HG03095 (cell line): ENCODE results near the gene CKM.
"Not testable (repeated sequence)": the region's sequence is repeated elsewhere in the genome, so short reads cannot be mapped to it uniquely, and the experiment has no call there.

Experiments
- ATAC-seq: cut with Tn5 transposase; IDR thresholded peaks from one replicate; pipeline ENCODE4 v1.9.1; 2021; ENCODE audit warnings: moderate library complexity; ENCODE audit not compliant: unreplicated experiment

The CKM gene

DNA sequence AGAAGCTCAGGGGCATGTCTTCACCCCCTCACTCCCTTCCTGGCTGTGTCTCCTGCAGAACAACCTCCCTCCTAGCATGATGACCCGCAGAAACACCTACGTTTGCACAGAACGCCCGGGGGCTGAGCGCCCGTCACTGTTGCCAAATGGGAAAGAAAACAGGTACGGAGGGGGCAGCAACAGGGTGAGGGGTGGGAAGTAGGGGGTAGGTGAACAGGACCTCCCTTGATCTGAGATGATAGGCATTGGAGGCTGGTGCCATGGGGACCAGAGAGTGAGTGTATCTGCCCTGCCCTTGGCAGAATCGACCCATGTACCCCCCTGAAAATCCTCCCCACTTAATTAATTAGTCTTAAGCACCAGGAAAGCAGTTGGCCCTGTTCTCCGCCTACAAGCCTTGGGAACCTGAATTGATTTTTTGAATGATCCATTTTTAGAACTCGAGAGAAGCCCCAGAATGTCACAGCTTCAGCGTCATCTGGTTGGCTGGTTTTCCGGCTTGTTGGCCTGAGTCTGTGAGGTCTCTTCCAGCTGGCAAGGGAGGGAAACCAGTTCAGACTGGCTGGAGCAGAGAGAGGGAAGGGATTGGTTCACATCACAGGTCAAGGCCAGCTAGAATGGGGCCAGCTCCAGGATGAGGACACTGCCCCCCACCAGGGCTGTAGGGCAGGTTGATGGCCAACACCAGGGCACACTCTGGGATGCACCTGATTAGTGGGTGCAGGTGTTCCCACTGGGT lies 28.2 kb downstream of the CKM start:
- no peak for ATAC-seq

- ATAC-seq: no peak
Observed at GRCh38 chr19:45293682-45294081, 29.0 kb downstream of the CKM start.

GRCh38 chr19:45291834-45292233 lies 30.8 kb downstream of the CKM start:
- ATAC-seq: no peak

GRCh38 chr19:45290381-45290931 lies 32.2 kb downstream of the CKM start:
- no peak for ATAC-seq

DNA sequence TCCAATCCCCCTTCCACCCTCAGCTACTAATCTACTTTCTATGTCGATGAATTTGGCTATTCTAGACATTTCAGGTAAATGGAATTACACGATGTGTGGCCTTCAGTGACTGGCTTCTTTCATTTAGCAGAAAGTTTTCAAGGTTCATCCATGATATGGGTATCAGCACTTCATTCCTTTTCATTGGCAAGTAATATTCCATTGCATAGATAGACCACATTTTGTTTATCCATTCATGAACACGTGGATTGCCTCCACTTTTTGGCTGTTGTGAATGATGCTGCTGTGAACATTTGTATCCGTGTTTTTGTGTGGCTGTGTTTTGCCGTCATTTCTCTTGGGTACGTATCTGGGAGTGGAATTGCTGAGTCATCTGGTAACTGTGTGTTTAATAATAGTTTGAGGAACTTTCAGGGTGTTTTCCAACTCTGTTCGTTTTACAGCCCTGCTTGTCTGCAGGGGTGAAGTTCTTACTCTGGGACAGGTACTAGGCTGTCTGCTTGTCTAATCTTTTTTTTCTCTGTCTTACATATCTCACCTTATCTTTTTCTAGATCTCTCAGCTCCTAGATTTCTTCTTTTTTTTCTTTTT lies 39.1 kb downstream of the CKM start:
- no peak for ATAC-seq

DNA sequence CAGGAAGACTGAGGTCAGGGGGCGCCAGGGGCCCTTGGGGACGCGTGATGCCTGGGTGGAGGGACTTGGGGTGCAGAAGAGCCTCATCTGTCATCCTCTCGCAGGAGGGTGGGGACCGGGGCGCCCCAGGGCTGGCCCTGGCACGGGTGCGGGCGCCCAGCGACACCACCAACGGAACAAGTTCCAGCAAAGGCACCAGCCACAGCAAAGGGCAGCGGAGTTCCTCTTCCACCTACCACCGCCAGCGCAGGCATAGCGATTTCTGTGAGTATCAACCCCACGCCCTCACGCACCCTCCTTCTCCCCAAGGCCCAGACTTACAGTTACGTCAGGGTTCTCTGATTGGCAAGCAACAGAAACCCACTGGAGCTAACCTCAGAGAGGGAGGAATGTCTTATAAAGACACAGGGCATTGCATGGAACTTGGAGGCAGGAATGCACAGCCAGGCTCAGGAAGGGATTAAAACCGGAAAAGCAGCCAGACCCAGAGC lies 42.2 kb downstream of the CKM start:
- no peak for ATAC-seq

DNA sequence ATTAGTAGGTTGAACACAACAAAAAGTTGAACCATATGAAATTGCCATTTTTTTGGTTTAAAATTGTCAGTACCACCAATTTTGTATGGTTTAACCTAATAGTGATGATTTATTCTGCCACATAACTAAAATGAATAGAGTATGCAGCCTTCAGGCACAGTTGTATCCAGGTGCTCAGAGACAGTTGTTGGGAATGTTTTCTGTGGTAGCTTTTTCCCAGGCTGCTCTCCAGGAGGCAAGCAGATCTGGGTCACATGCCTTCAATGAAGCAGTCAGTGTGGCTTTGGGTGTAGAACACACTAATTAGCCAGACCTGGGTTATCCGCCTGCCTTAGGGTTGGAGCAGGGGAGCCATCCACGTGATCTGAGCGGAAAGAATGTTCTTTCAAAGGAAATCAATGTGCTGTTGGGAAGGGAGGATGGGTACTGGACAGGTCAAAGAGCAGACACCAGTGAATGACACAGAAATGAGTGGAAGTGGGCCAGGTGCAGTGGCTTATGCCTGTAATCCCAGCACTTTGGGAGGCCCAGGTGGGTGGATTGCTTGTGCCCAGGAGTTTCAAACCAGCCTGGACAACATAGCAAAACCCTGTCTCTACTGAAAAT lies 43.0 kb downstream of the CKM start:
- ATAC-seq: no peak

- no peak for ATAC-seq
Observed at GRCh38 chr19:45278087-45278486, 44.6 kb downstream of the CKM start.

DNA sequence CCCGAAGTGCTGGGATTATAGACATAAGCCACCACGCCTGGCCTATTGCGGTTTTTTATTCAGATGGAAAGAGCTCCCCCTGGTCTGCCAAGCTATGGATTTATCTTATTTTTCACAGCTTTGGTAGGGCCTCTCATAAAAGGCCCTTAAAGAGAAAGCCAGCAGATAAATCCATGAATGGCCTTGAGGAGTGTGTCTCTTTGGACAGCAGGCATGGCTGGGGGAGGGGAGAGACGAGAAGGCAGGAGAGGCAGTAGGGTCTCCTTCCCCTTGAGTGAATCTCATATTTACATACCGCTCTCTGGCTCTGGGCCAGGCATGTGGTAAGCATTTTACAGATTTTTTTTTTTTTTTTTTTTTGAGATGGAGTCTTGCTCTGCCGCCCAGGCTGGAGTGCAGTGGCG lies 46.4 kb downstream of the CKM start:
- no peak for ATAC-seq

DNA sequence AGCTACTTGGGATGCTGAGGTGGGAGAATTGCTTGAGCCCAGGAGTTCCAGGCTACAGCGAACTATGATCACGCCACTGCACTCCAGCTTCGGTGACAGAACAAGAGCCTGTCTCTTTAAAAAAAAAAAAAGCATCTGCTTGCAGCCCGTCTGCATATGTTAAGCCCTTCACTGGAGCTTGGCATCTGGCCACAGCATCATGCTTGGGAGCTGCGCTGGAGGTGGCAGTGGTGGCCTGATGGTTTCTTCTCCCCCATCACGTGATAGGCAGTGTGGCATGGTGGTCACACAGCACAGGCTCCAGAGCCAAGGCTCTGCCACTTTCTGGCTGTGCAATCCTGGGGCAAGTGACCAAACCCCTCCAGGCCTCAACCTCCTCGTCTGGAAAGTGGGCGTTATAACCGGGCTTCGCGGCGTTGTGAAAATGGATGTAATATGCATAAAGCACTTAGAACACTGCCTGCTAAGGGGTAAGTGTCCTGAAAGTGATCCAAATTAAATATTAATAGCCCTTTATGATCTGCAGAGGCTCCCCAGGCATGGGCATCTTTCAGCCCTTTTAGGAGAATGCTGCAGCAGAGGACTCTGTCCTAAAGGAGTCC lies 47.2 kb downstream of the CKM start:
- ATAC-seq: no peak

- ATAC-seq: no peak
Observed at GRCh38 chr19:45273521-45273855, 49.2 kb downstream of the CKM start.

DNA sequence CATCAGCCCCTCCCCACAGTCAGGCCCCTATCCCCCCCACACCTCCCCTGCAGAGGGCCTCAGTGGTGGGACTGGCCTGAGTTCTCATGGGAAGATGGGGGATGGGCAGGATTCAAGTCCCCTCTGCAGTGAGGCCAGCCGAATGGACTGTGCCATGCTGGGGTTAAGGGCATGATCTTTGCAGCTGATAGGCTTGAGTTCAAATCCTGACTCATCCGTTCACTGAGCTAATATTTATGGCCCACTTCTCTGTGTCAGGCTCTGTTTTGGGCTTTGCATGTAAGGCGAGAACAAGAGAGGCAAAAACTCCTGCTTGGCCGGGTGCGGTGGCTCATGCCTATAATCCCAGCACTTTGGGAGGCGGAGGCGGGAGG lies 51.0 kb downstream of the CKM start:
- no peak for ATAC-seq

DNA sequence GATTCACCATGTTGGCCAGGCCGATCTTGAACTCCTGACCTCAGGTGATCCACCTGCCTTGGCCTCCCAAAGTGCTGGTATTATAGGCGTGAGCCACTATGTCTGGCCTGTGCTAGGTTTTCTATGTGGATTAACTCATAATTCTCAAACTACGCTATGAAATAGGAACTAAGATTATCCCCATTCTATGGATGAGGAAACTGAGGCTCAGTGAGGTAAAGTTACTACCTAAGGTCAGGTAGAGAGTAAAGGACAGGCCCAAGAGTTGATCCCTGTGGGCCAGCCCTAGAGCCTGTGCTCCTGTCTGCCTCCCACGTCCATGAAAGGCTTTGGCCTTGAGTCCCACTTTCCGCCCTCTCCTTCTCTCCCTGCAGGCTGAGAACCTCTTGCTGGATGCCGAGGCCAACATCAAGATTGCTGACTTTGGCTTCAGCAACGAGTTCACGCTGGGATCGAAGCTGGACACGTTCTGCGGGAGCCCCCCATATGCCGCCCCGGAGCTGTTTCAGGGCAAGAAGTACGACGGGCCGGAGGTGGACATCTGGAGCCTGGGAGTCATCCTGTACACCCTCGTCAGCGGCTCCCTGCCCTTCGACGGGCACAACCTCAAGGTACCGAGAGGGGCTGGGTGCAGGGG lies 51.5 kb downstream of the CKM start:
- no peak for ATAC-seq

- ATAC-seq: not testable (repeated sequence)
Observed at GRCh38 chr19:45269939-45270338, 52.7 kb downstream of the CKM start.

DNA sequence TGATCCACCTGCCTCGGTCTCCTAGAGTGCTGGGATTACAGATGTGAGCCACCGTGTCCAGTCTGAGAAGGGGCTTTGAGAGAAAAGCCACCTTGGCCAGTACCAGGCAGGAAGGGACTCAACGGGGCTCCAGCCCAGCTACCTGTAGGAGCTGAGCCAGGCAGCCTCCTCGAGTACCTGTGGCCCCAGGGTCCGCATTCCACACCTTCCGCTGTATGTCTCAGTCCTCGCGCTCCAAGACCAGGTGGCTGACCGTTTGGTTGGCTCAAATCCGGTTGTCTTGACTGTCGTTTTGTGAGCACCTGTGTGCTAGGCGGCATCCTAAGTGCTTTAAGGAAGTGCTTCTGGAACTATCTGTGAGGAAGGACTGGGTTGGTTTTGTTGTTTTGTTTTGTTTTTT lies 55.4 kb downstream of the CKM start:
- no peak for ATAC-seq

- no peak for ATAC-seq
Observed at GRCh38 chr19:45265375-45265774, 57.3 kb downstream of the CKM start.

- ATAC-seq: no peak
Observed at GRCh38 chr19:45264781-45265317, 57.8 kb downstream of the CKM start.

- no peak for ATAC-seq
Observed at GRCh38 chr19:45263013-45263412, 59.7 kb downstream of the CKM start.

- ATAC-seq: no peak
Observed at GRCh38 chr19:45262570-45262969, 60.1 kb downstream of the CKM start.

GRCh38 chr19:45258862-45259261 lies 63.8 kb downstream of the CKM start:
- ATAC-seq: no peak

- no peak for ATAC-seq
Observed at GRCh38 chr19:45256836-45257235, 65.8 kb downstream of the CKM start.
